H1 (cell line): Measurements from ENCODE around the gene CHI3L1. TPM values are rescaled to one million over a fixed set of nuclear protein-coding genes. Genes with fewer than 3 reads are reported as not detected.

Source experiments
- CTCF ChIA-PET: fragments of 300-600 bp; sonication (Branson Sonifier 250); formaldehyde crosslinking; loops from one replicate; lab custom pipeline; 2021; ENCODE audit not compliant: partially characterized antibody; lab: Charles Lee
- POLR2A ChIA-PET: fragments of 300-600 bp; sonication (Branson Sonifier 250); formaldehyde crosslinking; loops from one replicate; lab custom pipeline; 2021; ENCODE audit warnings: inconsistent platforms; ENCODE audit not compliant: partially characterized antibody; lab: Charles Lee
- DNase-seq, 2 experiments: peaks; one replicate each; pipeline versions ENCODE4 v3.0.0 to v3.0.0-alpha.2; 2010 to 2022; ENCODE audit warnings: low spot score in 2 of 2, low read depth in 1 of 2, mixed read lengths in 1 of 2
- FAIRE-seq: peaks from 2 replicates; lab custom pipeline; 2011; peaks lifted over from hg19 to GRCh38; lab: Jason Lieb, UNC
- H2AFZ ChIP-seq: 2 replicates; pipeline ENCODE4 v1.8.1; 2012; ENCODE audit warnings: low read length, inconsistent platforms
- H2AK5ac ChIP-seq: 2 replicates; pipeline ENCODE4 v1.6.1; 2013; ENCODE audit warnings: low read depth, low read length
- H2BK120ac ChIP-seq: replicated peaks from 2 replicates; pipeline ENCODE3; 2013; ENCODE audit warnings: low read depth, low read length, inconsistent platforms
- H2BK12ac ChIP-seq: 2 replicates; pipeline ENCODE4 v1.6.1; 2013; ENCODE audit warnings: low read depth, low read length
- H2BK15ac ChIP-seq: 2 replicates; pipeline ENCODE4 v1.6.1; 2013; ENCODE audit warnings: low read length
- H2BK20ac ChIP-seq: 2 replicates; pipeline ENCODE4 v1.6.1; 2013; ENCODE audit warnings: low read length
- H2BK5ac ChIP-seq: 2 replicates; pipeline ENCODE4 v1.6.1; 2013; ENCODE audit warnings: low read depth, low read length
- H3K14ac ChIP-seq: 2 replicates; pipeline ENCODE4 v1.6.1; 2013; ENCODE audit warnings: inconsistent platforms; ENCODE audit not compliant: insufficient read length
- H3K18ac ChIP-seq: 2 replicates; pipeline ENCODE4 v1.6.1; 2013; ENCODE audit warnings: low read length; ENCODE audit errors: extremely low read depth
- H3K23ac ChIP-seq: 2 replicates; pipeline ENCODE4 v1.6.1; 2013; ENCODE audit warnings: inconsistent platforms; ENCODE audit not compliant: insufficient read length
- H3K23me2 ChIP-seq: 2 replicates; pipeline ENCODE4 v1.6.1; 2013; ENCODE audit warnings: low read depth, low read length
- H3K27ac ChIP-seq: 2 replicates; pipeline ENCODE4 v1.6.1; 2011; ENCODE audit warnings: low read depth, low read length, inconsistent platforms
- H3K27me3 ChIP-seq, 4 experiments: replicated peaks in 1 of 4; 1 replicate in 1 of 4; 2 replicates in 3 of 4; pipeline versions ENCODE4 v1.6.1 to v1.8.1; 2011 to 2013; ENCODE audit warnings: low read length in 3 of 4, mild to moderate bottlenecking in 3 of 4, inconsistent platforms in 2 of 4, mixed read lengths in 2 of 4, moderate library complexity in 1 of 4; ENCODE audit not compliant: control insufficient read depth in 3 of 4, insufficient read depth in 3 of 4; ENCODE audit errors: extremely low read depth in 1 of 4
- H3K36me3 ChIP-seq, 4 experiments: 2 replicates each; pipeline versions ENCODE4 v1.6.1 to v1.8.1; 2011 to 2013; ENCODE audit warnings: mild to moderate bottlenecking in 4 of 4, low read length in 3 of 4, moderate library complexity in 2 of 4, control low read depth in 1 of 4, inconsistent platforms in 1 of 4; ENCODE audit not compliant: insufficient read depth in 4 of 4, control insufficient read depth in 2 of 4
- H3K4ac ChIP-seq: replicated peaks from 2 replicates; pipeline ENCODE3; 2013; ENCODE audit warnings: low read length, low read depth, mixed read lengths, inconsistent platforms; ENCODE audit not compliant: insufficient read length
- H3K4me1 ChIP-seq, 4 experiments: replicated peaks in 1 of 4; 1 replicate in 1 of 4; 2 replicates in 3 of 4; pipeline versions ENCODE4 v1.6.1 to v1.8.1; 2011 to 2013; ENCODE audit warnings: low read length in 3 of 4, inconsistent platforms in 2 of 4, mixed read lengths in 1 of 4; ENCODE audit not compliant: insufficient read depth in 4 of 4, control insufficient read depth in 3 of 4
- H3K4me2 ChIP-seq, 2 experiments: 2 replicates each; pipeline versions ENCODE4 v1.6.1 to v1.8.1; 2011 to 2013; ENCODE audit warnings: low read depth in 2 of 2, low read length in 2 of 2, control low read depth in 1 of 2, inconsistent platforms in 1 of 2, mild to moderate bottlenecking in 1 of 2; ENCODE audit not compliant: insufficient read depth in 1 of 2
- H3K4me3 ChIP-seq, 4 experiments: fragments of 200-600, 300-600 bp in 1 of 4; sonication (generic), shearing (Covaris generic), sonication (Bioruptor Twin) in 1 of 4; 2 replicates each; pipeline versions ENCODE4 v1.5.1 to v1.8.1; 2011 to 2016; ENCODE audit warnings: low read length in 4 of 4, low read depth in 3 of 4, control low read depth in 2 of 4, inconsistent platforms in 2 of 4, mild to moderate bottlenecking in 2 of 4, mixed read lengths in 1 of 4, moderate library complexity in 1 of 4; ENCODE audit not compliant: insufficient read depth in 2 of 4; ENCODE audit errors: extremely low read depth in 1 of 4
- H3K56ac ChIP-seq: replicated peaks from 2 replicates; pipeline ENCODE3; 2013; ENCODE audit warnings: low read depth, mild to moderate bottlenecking, mixed read lengths, low read length, inconsistent platforms; ENCODE audit not compliant: insufficient read length
- H3K79me1 ChIP-seq: 2 replicates; pipeline ENCODE4 v1.6.1; 2013; ENCODE audit warnings: low read depth, low read length, control low read depth
- H3K79me2 ChIP-seq, 2 experiments: 2 replicates each; pipeline versions ENCODE4 v1.6.1 to v1.8.1; 2012 to 2013; ENCODE audit warnings: low read length in 2 of 2, mild to moderate bottlenecking in 2 of 2, inconsistent platforms in 1 of 2; ENCODE audit not compliant: insufficient read depth in 2 of 2, control insufficient read depth in 1 of 2
- H3K9ac ChIP-seq, 4 experiments: replicated peaks in 1 of 4; 1 replicate in 1 of 4; 2 replicates in 3 of 4; pipeline versions ENCODE4 v1.6.1 to v1.8.1; 2011 to 2013; ENCODE audit warnings: low read depth in 3 of 4, low read length in 3 of 4, control low read depth in 2 of 4, mild to moderate bottlenecking in 2 of 4, moderate library complexity in 2 of 4, inconsistent platforms in 1 of 4; ENCODE audit errors: extremely low read depth in 1 of 4
- H3K9me3 ChIP-seq, 2 experiments: 2 replicates each; pipeline versions ENCODE4 v1.6.1 to v1.8.1; 2012 to 2013; ENCODE audit warnings: mild to moderate bottlenecking in 2 of 2, moderate library complexity in 2 of 2, control low read depth in 1 of 2, inconsistent platforms in 1 of 2, low read depth in 1 of 2, low read length in 1 of 2, mixed read lengths in 1 of 2; ENCODE audit not compliant: insufficient read depth in 2 of 2
- H4K20me1 ChIP-seq, 2 experiments: replicated peaks in 1 of 2; 2 replicates each; pipeline versions ENCODE3 to v1.8.1; 2011 to 2013; ENCODE audit warnings: inconsistent platforms in 2 of 2, low read length in 2 of 2, mild to moderate bottlenecking in 1 of 2; ENCODE audit not compliant: insufficient read depth in 2 of 2, control insufficient read depth in 1 of 2
- H4K5ac ChIP-seq: 2 replicates; pipeline ENCODE4 v1.6.1; 2013; ENCODE audit warnings: low read length, low read depth, mixed read lengths, inconsistent platforms; ENCODE audit not compliant: insufficient read length
- H4K8ac ChIP-seq: 2 replicates; pipeline ENCODE4 v1.8.0; 2013; ENCODE audit warnings: mild to moderate bottlenecking, moderate library complexity, low read length, inconsistent platforms; ENCODE audit not compliant: insufficient read depth; ENCODE audit errors: extremely low read depth
- H4K91ac ChIP-seq: replicated peaks from 2 replicates; pipeline ENCODE3; 2013; ENCODE audit warnings: low read length, mixed read lengths, inconsistent platforms; ENCODE audit not compliant: insufficient read length
- CHD1 ChIP-seq: IDR thresholded peaks from 2 replicates; pipeline ENCODE4 v1.6.1; 2012; ENCODE audit warnings: low read depth, low read length, improper control_type of control experiment
- FOSL1 ChIP-seq: IDR thresholded peaks from 2 replicates; pipeline ENCODE4 v1.6.1; 2011; ENCODE audit warnings: mild to moderate bottlenecking, low read depth, low read length, moderate library complexity; ENCODE audit not compliant: insufficient read depth
- TCF12 ChIP-seq: IDR thresholded peaks from 2 replicates; pipeline ENCODE4 v1.6.1; 2011; ENCODE audit warnings: low read depth, mild to moderate bottlenecking, low read length
- WGBS, 2 experiments: shearing (Covaris generic) in 1 of 2; methylation state at CpG; one replicate each; pipeline versions ENCODE4 v1.1.6 to v1.1.7; 2013 to 2015; ENCODE audit warnings: low lambda C conversion rate in 2 of 2, mixed read lengths in 2 of 2, inconsistent platforms in 1 of 2, low coverage in 1 of 2, missing lambda C conversion rate in 1 of 2; ENCODE audit not compliant: insufficient replicate concordance in 2 of 2, insufficient coverage in 1 of 2, insufficient read length in 1 of 2; ENCODE audit errors: extremely low coverage in 1 of 2, missing lambda C conversion rate in 1 of 2; 5-methylcytosine and 5-hydroxymethylcytosine counted together
- polyA plus RNA-seq, 7 experiments: library from polyadenylated mRNA; depleted of rRNA in 3 of 7; stranded (reverse) in 5 of 7; unstranded in 2 of 7; fragments of >200 nt in 5 of 7; fragments of 200-250 nt in 2 of 7; gene quantifications; 1 replicate in 5 of 7; 2 replicates in 1 of 7; 4 replicates in 1 of 7; pipeline versions ENCODE4 v1.2.1 to v1.2.3, GENCODE V29; 2011 to 2013; ENCODE audit warnings: missing spikeins in 2 of 7, mixed read lengths in 2 of 7
- total RNA-seq: library from RNA; stranded (reverse); fragmentation: NEBNext Ultra II Directional; extraction: Animal tissue kit (Norgen Biotek cat#: 25700); gene quantifications from 2 replicates; pipeline ENCODE4 v1.2.1, GENCODE V29; 2021

CHI3L1 gene
- total and polyA plus RNA-seq, 2 of the 8 experiments (the other 6 are each of a cell fraction or from before 2014, with no cell fraction given): 1.0 TPM; not detected in 1

DNA sequence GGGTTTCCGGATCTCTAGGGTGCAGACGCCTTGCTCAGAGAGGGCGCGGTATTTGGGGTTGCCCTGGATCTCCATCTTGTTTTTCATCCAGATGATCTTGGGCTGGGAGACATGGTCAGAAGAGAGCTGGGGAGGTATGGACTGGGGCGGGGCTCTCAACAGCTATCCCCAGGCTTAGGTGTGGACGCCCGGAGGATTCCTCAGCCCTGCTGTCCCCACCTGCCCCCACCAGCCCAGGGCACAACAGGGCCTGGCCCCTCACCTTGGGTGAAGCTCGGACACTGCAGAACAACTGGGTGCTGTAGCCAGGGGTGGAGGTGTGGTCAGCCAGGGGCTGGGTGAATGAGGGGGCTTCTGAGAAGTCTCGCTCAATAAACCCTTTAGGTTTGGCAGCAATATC, 17.5 kb downstream of the CHI3L1 start:
- ChIA-PET POLR2A (no interaction called here), CTCF (interaction anchor here (0.8 to 16.8 kb wide), 18 partner anchors 10 to 139 kb away, joined by 3 to 511 read pairs (median 6); partner anchors contain the start of genes ADORA1, CHI3L1 and MYOG)
- Histone ChIP-seq H3K79me2 (no peaks in the 10 kb centered on the region), H3K27ac (no peak overlapping the region), H3K79me1 (no peaks in the 10 kb centered on the region), H3K4me1 (peaks cover 0 to 7% (median 0%) of the 10 kb centered on the region in 4 experiments; a peak in 3 of 7 replicates), H2AFZ (no peak overlapping the region), H2BK5ac (no peak overlapping the region), H3K14ac (no peak overlapping the region), H3K36me3 (no peaks in the 10 kb centered on the region), H3K18ac (no peak overlapping the region), H3K23ac (no peak overlapping the region), H2BK20ac (no peak overlapping the region), H3K4me3 (no peak overlapping the region), H3K56ac (no peak overlapping the region), H2BK12ac (no peak overlapping the region), H3K27me3 (no peaks in the 10 kb centered on the region), H3K23me2 (no peaks in the 10 kb centered on the region), H4K8ac (no peak overlapping the region), H3K9me3 (no peaks in the 10 kb centered on the region), H3K4me2 (no peak overlapping the region), H2AK5ac (no peak overlapping the region), H3K4ac (no peak overlapping the region), H2BK15ac (no peak overlapping the region), H4K5ac (no peak overlapping the region), H4K91ac (no peak overlapping the region), H2BK120ac (no peak overlapping the region), H4K20me1 (no peaks in the 10 kb centered on the region), H3K9ac (no peak overlapping the region)
- DNase-seq: no peak
- FAIRE-seq: no peak
- WGBS, 2 experiments: 79% methylated on average over 9 of the region's 9 CpGs; no CpG with 5 or more reads in 1 of the 2 experiments
- no peak for TF ChIP-seq TCF12
- no peak for TF ChIP-seq CHD1
- TF ChIP-seq FOSL1: no peak
